Cardiac muscle cell (in vitro differentiated cells and primary cell): ENCODE data around the gene THOC6. TPM values are rescaled to one million over a fixed set of nuclear protein-coding genes. Genes with fewer than 3 reads are reported as not detected.

Experiments used
- DNase-seq, 2 donors: peaks; one replicate each; pipeline versions ENCODE4 v3.0.0 to v3.0.0-alpha.2; 2010 to 2017; ENCODE audit warnings: low read depth in 1 of 2, low spot score in 1 of 2
- H3K27ac ChIP-seq: fragments of 200-600 bp; sonication (generic); 2 replicates; pipeline ENCODE4 v1.5.1; 2016
- H3K27me3 ChIP-seq: fragments of 200-600 bp; sonication (generic); 2 replicates; pipeline ENCODE4 v1.6.0; 2016; ENCODE audit warnings: control low read depth
- H3K36me3 ChIP-seq: fragments of 200-600 bp; sonication (generic); 2 replicates; pipeline ENCODE4 v1.5.1; 2016; ENCODE audit warnings: control low read depth
- H3K4me1 ChIP-seq: fragments of 200-600 bp; sonication (generic); 2 replicates; pipeline ENCODE4 v1.8.1; 2017; ENCODE audit warnings: low read depth, mild to moderate bottlenecking, mixed run types
- H3K4me3 ChIP-seq: fragments of 200-600 bp; sonication (generic); 2 replicates; pipeline ENCODE4 v1.5.1; 2016; ENCODE audit warnings: mild to moderate bottlenecking
- H3K9me3 ChIP-seq: fragments of 200-600 bp; sonication (generic); 2 replicates; pipeline ENCODE4 v1.5.1; 2017; ENCODE audit warnings: low read depth, mild to moderate bottlenecking, control low read depth
- CTCF ChIP-seq: IDR thresholded peaks from 2 replicates; pipeline ENCODE4 v1.5.1; 2012; ENCODE audit warnings: low read depth, mild to moderate bottlenecking, low read length
- polyA plus RNA-seq: library from polyadenylated mRNA; unstranded; fragments of >200 nt; fragmentation: Nextera tagmentation; extraction: Ambion mirVana; gene quantifications from 2 replicates; pipeline ENCODE4 v1.2.1, GENCODE V29; 2016
- total RNA-seq: library from RNA; depleted of rRNA; stranded (reverse); fragments of >200 nt; gene quantifications from 2 replicates; pipeline ENCODE4 v1.2.3, GENCODE V29; 2016

The THOC6 gene
- total and polyA plus RNA-seq, 2 experiments from 2014 or later, result 36.9 to 61.3 TPM

GRCh38 chr16:2992383-2993081 is 31.3 kb upstream of the THOC6 start:
- no peak for DNase-seq
- Histone ChIP-seq H3K36me3 (no peaks in the 10 kb centered on the region), H3K27me3 (no peaks in the 10 kb centered on the region), H3K4me1 (peaks cover 11% of the 10 kb centered on the region), H3K4me3 (no peak overlapping the region), H3K9me3 (no peaks in the 10 kb centered on the region), H3K27ac (no peak overlapping the region)
- TF ChIP-seq CTCF, result no peak

- no peaks in the 10 kb centered on the region for H3K9me3 ChIP-seq
- DNase-seq, result no peak
- no peaks in the 10 kb centered on the region for H3K36me3 ChIP-seq
- no peaks in the 10 kb centered on the region for H3K27me3 ChIP-seq
- no peak for TF ChIP-seq CTCF
- H3K4me3 ChIP-seq, result no peak overlapping the region
- H3K27ac ChIP-seq, result no peak overlapping the region
- no peaks in the 10 kb centered on the region for H3K4me1 ChIP-seq
Observed at GRCh38 chr16:2996298-2996697, 27.5 kb upstream of the THOC6 start.

GRCh38 chr16:2999929-3000328 is 23.9 kb upstream of the THOC6 start:
- no peak for DNase-seq
- Histone ChIP-seq H3K36me3 (no peaks in the 10 kb centered on the region), H3K4me1 (peaks cover 2% of the 10 kb centered on the region), H3K4me3 (no peak overlapping the region), H3K27ac (no peak overlapping the region), H3K9me3 (no peaks in the 10 kb centered on the region), H3K27me3 (no peaks in the 10 kb centered on the region)
- TF ChIP-seq CTCF, result no peak

- H3K36me3 ChIP-seq, result no peaks in the 10 kb centered on the region
- H3K4me1 ChIP-seq, result peaks cover 4% of the 10 kb centered on the region
- no peaks in the 10 kb centered on the region for H3K27me3 ChIP-seq
- no peak overlapping the region for H3K27ac ChIP-seq
- TF ChIP-seq CTCF, result no peak
- DNase-seq, result no peak
- H3K9me3 ChIP-seq, result no peaks in the 10 kb centered on the region
- H3K4me3 ChIP-seq, result no peak overlapping the region
Observed at GRCh38 chr16:3000540-3000939, 23.3 kb upstream of the THOC6 start.

- Histone ChIP-seq H3K4me1 (peaks cover 12% of the 10 kb centered on the region), H3K27me3 (no peaks in the 10 kb centered on the region), H3K27ac (no peak overlapping the region), H3K9me3 (no peaks in the 10 kb centered on the region), H3K4me3 (no peak overlapping the region), H3K36me3 (no peaks in the 10 kb centered on the region)
- DNase-seq, result no peak
- no peak for TF ChIP-seq CTCF
Observed at GRCh38 chr16:3001316-3001715, 22.5 kb upstream of the THOC6 start.
